GM18868 (cell line): Measurements from ENCODE around the gene MRAP.

Source experiments
- ATAC-seq: cut with Tn5 transposase; IDR thresholded peaks from one replicate; pipeline ENCODE4 v1.9.1; 2021; ENCODE audit warnings: mild to moderate bottlenecking, moderate library complexity; ENCODE audit not compliant: unreplicated experiment

MRAP gene

GRCh38 chr21:32321480-32321879 lies 22.8 kb downstream of the MRAP start:
- ATAC-seq = no peak

GRCh38 chr21:32322103-32322502 lies 23.4 kb downstream of the MRAP start:
- ATAC-seq = no peak

- ATAC-seq = no peak
Measured at GRCh38 chr21:32322676-32323075, 24.0 kb downstream of the MRAP start.

GRCh38 chr21:32325706-32326105 lies 27.1 kb downstream of the MRAP start:
- ATAC-seq = no peak

- no peak for ATAC-seq
Measured at GRCh38 chr21:32328595-32328994, 29.9 kb downstream of the MRAP start.

GRCh38 chr21:32329331-32329730 lies 30.7 kb downstream of the MRAP start:
- no peak for ATAC-seq

GRCh38 chr21:32329776-32330175 lies 31.1 kb downstream of the MRAP start:
- no peak for ATAC-seq

GRCh38 chr21:32330784-32331311 lies 32.2 kb downstream of the MRAP start:
- no peak for ATAC-seq

GRCh38 chr21:32331444-32332305 lies 33.0 kb downstream of the MRAP start:
- no peak for ATAC-seq

- no peak for ATAC-seq
Measured at GRCh38 chr21:32332463-32332951, 33.9 kb downstream of the MRAP start.

GRCh38 chr21:32333953-32334673 lies 35.5 kb downstream of the MRAP start:
- no peak for ATAC-seq

- no peak for ATAC-seq
Measured at GRCh38 chr21:32334980-32335531, 36.4 kb downstream of the MRAP start.

- ATAC-seq = no peak
Measured at GRCh38 chr21:32335601-32336575, 37.2 kb downstream of the MRAP start.

- ATAC-seq = no peak
Measured at GRCh38 chr21:32336711-32337110, 38.1 kb downstream of the MRAP start.

GRCh38 chr21:32337206-32337605 lies 38.6 kb downstream of the MRAP start:
- ATAC-seq = no peak

- no peak for ATAC-seq
Measured at GRCh38 chr21:32338209-32338921, 39.7 kb downstream of the MRAP start.

GRCh38 chr21:32340863-32341848 lies 42.5 kb downstream of the MRAP start:
- no peak for ATAC-seq

- ATAC-seq = no peak
Measured at GRCh38 chr21:32346951-32347350, 48.3 kb downstream of the MRAP start.
